COLO829 (cell line): ENCODE measurements around the gene ABAT.
"Not testable (repeated sequence)": the region's sequence is repeated elsewhere in the genome, so short reads cannot be mapped to it uniquely, and the experiment has no call there.

Source experiments
- DNase-seq: peaks from one replicate; pipeline ENCODE4 v3.0.0; 2012; ENCODE audit warnings: low spot score

Gene ABAT

GRCh38 chr16:8742068-8742467 lies 67.7 kb downstream of the ABAT start:
- DNase-seq, result no peak

- DNase-seq, result not testable (repeated sequence)
These were observed 74.5 kb downstream of the ABAT start for GRCh38 chr16:8748944-8749343.

- DNase-seq, result peak; percentile 61
These were observed 77.3 kb downstream of the ABAT start for GRCh38 chr16:8751481-8752311.

- DNase-seq, result no peak
These were observed 78.3 kb downstream of the ABAT start for GRCh38 chr16:8752706-8753105.

GRCh38 chr16:8753416-8754054 lies 79.1 kb downstream of the ABAT start:
- no peak for DNase-seq

- no peak for DNase-seq
These were observed 82.3 kb downstream of the ABAT start for GRCh38 chr16:8756755-8757154.

GRCh38 chr16:8758022-8758421 lies 83.6 kb downstream of the ABAT start:
- no peak for DNase-seq

- no peak for DNase-seq
These were observed 85.6 kb downstream of the ABAT start for GRCh38 chr16:8760021-8760420.

GRCh38 chr16:8761078-8761477 lies 86.7 kb downstream of the ABAT start:
- no peak for DNase-seq

GRCh38 chr16:8762254-8762653 lies 87.8 kb downstream of the ABAT start:
- DNase-seq, result no peak

GRCh38 chr16:8763083-8763482 lies 88.7 kb downstream of the ABAT start:
- no peak for DNase-seq

GRCh38 chr16:8763899-8764298 lies 89.5 kb downstream of the ABAT start:
- no peak for DNase-seq

GRCh38 chr16:8764525-8765250 lies 90.3 kb downstream of the ABAT start:
- DNase-seq, result no peak

- DNase-seq, result no peak
These were observed 92.8 kb downstream of the ABAT start for GRCh38 chr16:8767176-8767575.

- DNase-seq, result no peak
These were observed 93.9 kb downstream of the ABAT start for GRCh38 chr16:8768283-8768682.

GRCh38 chr16:8768692-8769091 lies 94.3 kb downstream of the ABAT start:
- DNase-seq, result no peak

GRCh38 chr16:8773537-8773936 lies 99.1 kb downstream of the ABAT start:
- DNase-seq, result no peak

GRCh38 chr16:8774208-8774607 lies 99.8 kb downstream of the ABAT start:
- DNase-seq, result no peak

- no peak for DNase-seq
These were observed 100.9 kb downstream of the ABAT start for GRCh38 chr16:8775359-8775758.

GRCh38 chr16:8776129-8776584 lies 101.7 kb downstream of the ABAT start:
- no peak for DNase-seq

- no peak for DNase-seq
These were observed 102.8 kb downstream of the ABAT start for GRCh38 chr16:8777217-8777616.

- no peak for DNase-seq
These were observed 107.4 kb downstream of the ABAT start for GRCh38 chr16:8781797-8782196.

GRCh38 chr16:8782673-8783072 lies 108.3 kb downstream of the ABAT start:
- no peak for DNase-seq
